ENCODE data around the gene AHDC1. TPM values are rescaled to one million over a fixed set of nuclear protein-coding genes. Genes with fewer than 3 reads are reported as not detected.
A peak's percentile ranks its signal among the peaks of the same experiment; 100 is the strongest.

Gene AHDC1
- total and polyA plus RNA-seq, 7 donors = 1.8 to 34.1 (median 12.1) TPM

GRCh38 chr1:27633640-27634176 lies 29.8 kb upstream of the AHDC1 start:
- Histone ChIP-seq H3K27ac (peak overlapping the region; percentile 25 to 69 (median 54)), H3K9me3 (no peaks in the 10 kb centered on the region), H3K4me3 (peak overlapping the region; percentile 11 to 51 (median 43)), H3K27me3 (peaks cover 15 to 29% (median 21%) of the 10 kb centered on the region in 3 donors), H3K4me1 (peaks cover 0 to 18% (median 7%) of the 10 kb centered on the region in 4 donors), H3K36me3 (no peaks in the 10 kb centered on the region)
- no peak for DNase-seq
- TF ChIP-seq POLR2AphosphoS5 (IDR thresholded peaks at IDR 0.05) = no peak
- TF ChIP-seq EP300 (IDR thresholded peaks at IDR 0.05) = no peak
- no peak for TF ChIP-seq CTCF (IDR thresholded peaks at IDR 0.05)
- no peak for TF ChIP-seq POLR2A (IDR thresholded peaks at IDR 0.05)
- intact Hi-C loops (cut with DNase I) = no loop called here
- 26% methylated on average over 17 of the region's 17 CpGs for WGBS, 2 donors

- Histone ChIP-seq H3K4me1 (peaks cover 0 to 21% (median 7%) of the 10 kb centered on the region in 4 donors), H3K27me3 (peaks cover 15 to 29% (median 21%) of the 10 kb centered on the region in 3 donors), H3K27ac (peak overlapping the region in 3 of 4 donors; percentile 43 to 69 (median 66)), H3K36me3 (no peaks in the 10 kb centered on the region), H3K4me3 (peak overlapping the region in 1 of 4 donors; percentile 51), H3K9me3 (no peaks in the 10 kb centered on the region)
- TF ChIP-seq CTCF (IDR thresholded peaks at IDR 0.05) (no peak), POLR2A (IDR thresholded peaks at IDR 0.05) (no peak), EP300 (IDR thresholded peaks at IDR 0.05) (no peak), POLR2AphosphoS5 (IDR thresholded peaks at IDR 0.05) (no peak)
- intact Hi-C loops (cut with DNase I) = no loop called here
- 74 to 79% methylated on average over 5 of the region's 5 CpGs for WGBS, 2 donors
- DNase-seq = no peak
These were observed 29.3 kb upstream of the AHDC1 start for GRCh38 chr1:27633298-27633610.

GRCh38 chr1:27632387-27633297 lies 28.7 kb upstream of the AHDC1 start:
- Histone ChIP-seq H3K36me3 (no peaks in the 10 kb centered on the region), H3K4me3 (no peak overlapping the region), H3K4me1 (peaks cover 0 to 21% (median 7%) of the 10 kb centered on the region in 4 donors), H3K27ac (peak overlapping the region; percentile 9 to 69 (median 62)), H3K27me3 (peaks cover 15 to 29% (median 21%) of the 10 kb centered on the region in 3 donors), H3K9me3 (no peaks in the 10 kb centered on the region)
- 48 to 55% methylated on average over 14 of the region's 14 CpGs for WGBS, 2 donors
- intact Hi-C loops (cut with DNase I) = no loop called here
- TF ChIP-seq CTCF (IDR thresholded peaks at IDR 0.05) (no peak), EP300 (IDR thresholded peaks at IDR 0.05) (no peak), POLR2A (IDR thresholded peaks at IDR 0.05) (no peak), POLR2AphosphoS5 (IDR thresholded peaks at IDR 0.05) (no peak)
- no peak for DNase-seq

GRCh38 chr1:27630859-27631491 lies 27.0 kb upstream of the AHDC1 start:
- Histone ChIP-seq H3K27me3 (peaks cover 15 to 29% (median 21%) of the 10 kb centered on the region in 3 donors), H3K36me3 (no peaks in the 10 kb centered on the region), H3K9me3 (no peaks in the 10 kb centered on the region), H3K27ac (peak overlapping the region; percentile 17 to 69 (median 62)), H3K4me3 (no peak overlapping the region), H3K4me1 (peaks cover 0 to 21% (median 7%) of the 10 kb centered on the region in 4 donors)
- DNase-seq = peak; percentile 81
- intact Hi-C loops (cut with DNase I) = no loop called here
- no peak for TF ChIP-seq POLR2A (IDR thresholded peaks at IDR 0.05)
- TF ChIP-seq EP300 (IDR thresholded peaks at IDR 0.05) = peak in 2 of 4 donors; percentile 26 to 39
- TF ChIP-seq CTCF (IDR thresholded peaks at IDR 0.05) = no peak
- TF ChIP-seq POLR2AphosphoS5 (IDR thresholded peaks at IDR 0.05) = peak in 2 of 4 donors; percentile 12 to 65
- WGBS, 2 donors = 59 to 65% methylated on average over 5 of the region's 5 CpGs

Measured in sigmoid colon (tissue), 7 donors.